Calu3 (cell line): Measurements from ENCODE around the gene TMED10. TPM values are rescaled to one million over a fixed set of nuclear protein-coding genes. Genes with fewer than 3 reads are reported as not detected.

Experiments
- BruUV-seq: library from RNA; stranded (reverse); fragments of 400-500 nt; replicated peaks from 2 replicates; lab custom pipeline; 2021; lab: Mats Ljungman, UMichigan
- CTCF ChIA-PET: fragments of 300-600 bp; sonication (Branson Sonifier 250); formaldehyde crosslinking; loops from one replicate; lab custom pipeline; 2022; ENCODE audit warnings: antibody characterized with exemption; lab: Charles Lee
- DNase-seq: peaks from one replicate; pipeline ENCODE4 v3.0.0; 2022
- H3K27ac Mint-ChIP-seq: one replicate; pipeline ENCODE4 v1.8.0; 2022; ENCODE audit warnings: mixed read lengths; ENCODE audit not compliant: unreplicated experiment
- H3K27me3 Mint-ChIP-seq: one replicate; pipeline ENCODE4 v1.8.0; 2022; ENCODE audit warnings: mixed read lengths; ENCODE audit not compliant: unreplicated experiment
- H3K36me3 Mint-ChIP-seq: one replicate; pipeline ENCODE4 v1.8.0; 2022; ENCODE audit warnings: mild to moderate bottlenecking, moderate library complexity, mixed read lengths; ENCODE audit not compliant: insufficient read depth, unreplicated experiment
- H3K4me1 Mint-ChIP-seq: one replicate; pipeline ENCODE4 v1.8.0; 2022; ENCODE audit warnings: mild to moderate bottlenecking, low read depth, mixed read lengths; ENCODE audit not compliant: unreplicated experiment
- H3K4me3 Mint-ChIP-seq: one replicate; pipeline ENCODE4 v1.8.0; 2022; ENCODE audit warnings: mild to moderate bottlenecking, low read depth, moderate library complexity, mixed read lengths; ENCODE audit not compliant: unreplicated experiment
- H3K9me3 Mint-ChIP-seq: one replicate; pipeline ENCODE4 v1.8.0; 2022; ENCODE audit warnings: low read depth, mixed read lengths; ENCODE audit not compliant: unreplicated experiment
- CTCF ChIP-seq: fragments of 200-600 bp; IDR thresholded peaks from one replicate; pipeline ENCODE4 v1.8.0; 2022; ENCODE audit warnings: antibody characterized with exemption; ENCODE audit not compliant: unreplicated experiment
- intact Hi-C: fragments of 100-400 bp; cut with micrococcal nuclease; formaldehyde crosslinking; loops from one replicate; pipeline ENCODE4 v1.10.0; 2022; ENCODE audit not compliant: unreplicated experiment
- total RNA-seq: library from RNA; stranded (reverse); gene quantifications from 2 replicates; pipeline ENCODE4 v1.2.3, GENCODE V29; 2022

TMED10 gene
- total RNA-seq, 1 experiment from 2014 or later = 391 TPM

DNA sequence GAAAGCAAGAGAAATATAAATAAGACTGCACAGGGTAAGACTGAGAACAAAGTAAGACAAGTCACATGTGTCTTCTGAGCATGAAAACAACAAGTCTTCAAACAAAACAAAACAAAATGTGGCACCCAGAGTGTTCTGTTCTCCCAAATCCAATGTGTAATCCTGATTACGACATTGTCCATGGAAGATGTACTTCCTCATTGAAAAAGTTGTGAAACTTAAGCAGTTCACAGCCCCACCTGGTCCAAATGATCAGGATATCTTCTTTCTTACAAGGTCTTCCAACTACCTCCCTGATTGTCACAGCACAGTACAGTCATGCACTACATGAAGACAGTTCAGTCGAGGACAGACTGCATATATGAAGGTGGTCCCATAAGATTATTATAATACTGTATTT is 26.3 kb downstream of the TMED10 start:
- H3K9me3 Mint-ChIP-seq = no peaks in the 10 kb centered on the region
- peaks cover 30% of the 10 kb centered on the region for H3K4me1 Mint-ChIP-seq
- BruUV-seq = no TSS peak
- H3K27me3 Mint-ChIP-seq = no peaks in the 10 kb centered on the region
- CTCF ChIA-PET = no interaction called here
- no peak overlapping the region for H3K4me3 Mint-ChIP-seq
- TF ChIP-seq CTCF = no peak
- no peak overlapping the region for H3K27ac Mint-ChIP-seq
- peaks cover 34% of the 10 kb centered on the region for H3K36me3 Mint-ChIP-seq
- DNase-seq = no peak
- intact Hi-C loops = no loop called here

DNA sequence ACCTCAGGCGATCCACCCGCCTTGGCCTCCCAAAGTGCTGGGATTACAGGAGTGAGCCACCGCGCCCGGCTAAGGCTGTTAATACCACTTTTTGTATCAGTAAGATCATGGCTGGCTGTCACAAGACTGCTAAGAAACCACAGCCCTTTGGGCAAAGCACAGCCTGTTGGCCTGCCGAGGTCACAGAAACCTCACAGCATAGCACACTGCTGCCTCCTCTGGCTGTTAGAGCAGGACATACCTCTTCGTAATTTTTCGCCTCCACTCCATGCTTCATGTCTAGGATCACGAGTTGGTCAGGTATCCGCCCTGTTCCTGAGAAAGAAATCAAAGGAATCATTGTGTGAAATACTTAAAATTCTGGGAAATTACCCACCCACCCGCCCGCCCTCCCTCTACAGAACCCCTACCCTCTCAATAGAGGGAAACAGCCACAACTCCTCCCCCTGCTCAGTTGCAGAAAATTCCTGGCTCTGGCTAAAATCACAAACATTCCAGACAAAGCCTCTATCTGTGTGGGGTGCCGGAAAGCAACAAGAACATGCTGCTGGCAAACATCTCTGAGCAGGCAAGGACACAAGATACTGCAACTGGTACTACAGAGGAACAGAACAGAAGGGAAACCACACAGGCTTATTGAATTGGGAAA is 28.9 kb downstream of the TMED10 start:
- DNase-seq = peak; percentile 73
- Mint-ChIP-seq H3K36me3 (peaks cover 44% of the 10 kb centered on the region), H3K4me3 (no peak overlapping the region), H3K9me3 (no peaks in the 10 kb centered on the region), H3K27me3 (no peaks in the 10 kb centered on the region), H3K4me1 (peaks cover 39% of the 10 kb centered on the region), H3K27ac (peak overlapping the region; percentile 66)
- CTCF ChIA-PET = interaction anchor here (0.7 kb wide), 1 partner anchor 19 kb away, joined by 7 read pairs; no protein-coding TSS in a partner anchor
- intact Hi-C loops = no loop called here
- TF ChIP-seq CTCF = no peak
- BruUV-seq = no TSS peak

DNA sequence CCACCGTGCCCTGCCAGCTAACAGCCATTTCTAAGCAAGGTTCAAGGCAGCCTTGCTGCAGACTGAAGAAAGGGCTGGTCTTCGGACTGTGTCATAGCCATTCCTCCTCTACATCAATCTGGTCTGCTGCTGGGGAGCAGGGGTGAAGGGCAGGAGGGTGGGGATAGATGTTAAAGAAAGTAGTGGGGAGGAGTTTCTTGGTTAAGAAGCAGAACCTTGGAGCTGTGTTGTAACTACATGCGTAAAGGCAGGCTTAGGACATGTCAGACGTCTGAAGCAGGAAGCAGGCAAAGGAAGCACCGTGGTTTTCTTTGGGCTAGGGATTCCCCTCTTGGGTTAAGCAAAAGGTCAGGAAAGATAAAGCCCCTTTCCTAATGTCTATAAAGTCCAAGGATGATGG is 31.5 kb downstream of the TMED10 start:
- Mint-ChIP-seq H3K9me3 (no peaks in the 10 kb centered on the region), H3K27ac (no peak overlapping the region), H3K4me1 (peaks cover 46% of the 10 kb centered on the region), H3K4me3 (no peak overlapping the region), H3K36me3 (peaks cover 34% of the 10 kb centered on the region), H3K27me3 (no peaks in the 10 kb centered on the region)
- BruUV-seq = no TSS peak
- intact Hi-C loops = no loop called here
- no peak for TF ChIP-seq CTCF
- CTCF ChIA-PET = no interaction called here
- no peak for DNase-seq

GRCh38 chr14:75143761-75144527 is 32.5 kb downstream of the TMED10 start:
- Mint-ChIP-seq H3K36me3 (peaks cover 27% of the 10 kb centered on the region), H3K27ac (no peak overlapping the region), H3K4me3 (no peak overlapping the region), H3K27me3 (no peaks in the 10 kb centered on the region), H3K9me3 (no peaks in the 10 kb centered on the region), H3K4me1 (peaks cover 39% of the 10 kb centered on the region)
- intact Hi-C loops = no loop called here
- DNase-seq = no peak
- no TSS peak for BruUV-seq
- CTCF ChIA-PET = no interaction called here
- no peak for TF ChIP-seq CTCF
